ENCODE data around the gene NEMP2. TPM values are rescaled to one million over a fixed set of nuclear protein-coding genes. Genes with fewer than 3 reads are reported as not detected.

NEMP2 gene
- total RNA-seq, 1 donor from 2014 or later, result 3.8 TPM

DNA sequence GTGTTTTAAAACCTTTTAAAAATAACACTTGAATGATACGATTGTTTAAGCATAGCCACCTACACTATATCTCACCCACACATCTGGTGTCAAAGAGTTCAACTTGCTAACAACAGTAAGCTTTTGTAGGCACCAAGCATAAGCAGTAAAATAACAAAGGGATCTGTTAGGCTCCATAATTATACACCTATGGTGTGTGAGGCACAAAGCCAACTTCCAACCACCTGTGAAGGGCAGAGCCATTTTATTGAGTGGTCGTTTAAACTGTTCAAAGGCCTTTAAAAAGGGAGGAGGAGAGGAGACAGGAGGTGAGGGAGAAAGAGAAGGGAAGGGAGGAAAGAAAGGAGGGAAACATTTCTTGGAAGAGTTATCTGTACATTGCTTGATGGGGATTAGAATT is 27.9 kb downstream of the NEMP2 start:
- Histone ChIP-seq H3K27me3 (ENCODE audit: control insufficient read depth, insufficient read depth, low read length) (no peaks in the 10 kb centered on the region), H3K36me3 (ENCODE audit: control insufficient read depth, insufficient read depth, low read length) (no peaks in the 10 kb centered on the region), H3K4me3 (ENCODE audit: low read depth, low read length) (no peak overlapping the region)
- DNase-seq (ENCODE audit: low read depth), result no peak
- TF ChIP-seq, protein P1, sequence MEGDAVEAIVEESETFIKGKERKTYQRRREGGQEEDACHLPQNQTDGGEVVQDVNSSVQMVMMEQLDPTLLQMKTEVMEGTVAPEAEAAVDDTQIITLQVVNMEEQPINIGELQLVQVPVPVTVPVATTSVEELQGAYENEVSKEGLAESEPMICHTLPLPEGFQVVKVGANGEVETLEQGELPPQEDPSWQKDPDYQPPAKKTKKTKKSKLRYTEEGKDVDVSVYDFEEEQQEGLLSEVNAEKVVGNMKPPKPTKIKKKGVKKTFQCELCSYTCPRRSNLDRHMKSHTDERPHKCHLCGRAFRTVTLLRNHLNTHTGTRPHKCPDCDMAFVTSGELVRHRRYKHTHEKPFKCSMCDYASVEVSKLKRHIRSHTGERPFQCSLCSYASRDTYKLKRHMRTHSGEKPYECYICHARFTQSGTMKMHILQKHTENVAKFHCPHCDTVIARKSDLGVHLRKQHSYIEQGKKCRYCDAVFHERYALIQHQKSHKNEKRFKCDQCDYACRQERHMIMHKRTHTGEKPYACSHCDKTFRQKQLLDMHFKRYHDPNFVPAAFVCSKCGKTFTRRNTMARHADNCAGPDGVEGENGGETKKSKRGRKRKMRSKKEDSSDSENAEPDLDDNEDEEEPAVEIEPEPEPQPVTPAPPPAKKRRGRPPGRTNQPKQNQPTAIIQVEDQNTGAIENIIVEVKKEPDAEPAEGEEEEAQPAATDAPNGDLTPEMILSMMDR (IDR thresholded peaks at IDR 0.05; ENCODE audit: insufficient read depth, low read length, poor library complexity, severe bottlenecking), result no peak

DNA sequence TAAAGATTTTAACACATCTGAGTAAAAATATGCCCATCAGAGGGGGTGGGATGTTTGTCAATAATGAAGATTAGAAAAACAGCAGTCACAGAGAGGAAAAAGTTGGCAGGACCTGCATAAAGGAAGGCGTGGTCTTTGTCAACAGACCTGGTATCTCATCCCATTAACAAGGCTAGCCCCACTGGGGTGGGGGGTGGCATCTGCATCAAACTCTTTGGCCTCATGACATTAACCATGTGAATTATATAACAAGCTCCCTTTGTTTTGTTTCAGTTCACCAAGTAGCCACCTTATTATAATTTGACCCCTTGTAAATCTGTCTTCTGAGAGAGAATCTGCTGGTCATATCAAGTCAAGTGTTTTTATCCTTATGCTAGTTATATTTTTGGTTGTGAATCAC is 28.8 kb downstream of the NEMP2 start:
- Histone ChIP-seq H3K36me3 (ENCODE audit: control insufficient read depth, insufficient read depth, low read length) (no peaks in the 10 kb centered on the region), H3K27me3 (ENCODE audit: control insufficient read depth, insufficient read depth, low read length) (no peaks in the 10 kb centered on the region), H3K4me3 (ENCODE audit: low read depth, low read length) (no peak overlapping the region)
- no peak for DNase-seq (ENCODE audit: low read depth)
- TF ChIP-seq, protein P1 (IDR thresholded peaks at IDR 0.05; ENCODE audit: insufficient read depth, low read length, poor library complexity, severe bottlenecking), result no peak

DNA sequence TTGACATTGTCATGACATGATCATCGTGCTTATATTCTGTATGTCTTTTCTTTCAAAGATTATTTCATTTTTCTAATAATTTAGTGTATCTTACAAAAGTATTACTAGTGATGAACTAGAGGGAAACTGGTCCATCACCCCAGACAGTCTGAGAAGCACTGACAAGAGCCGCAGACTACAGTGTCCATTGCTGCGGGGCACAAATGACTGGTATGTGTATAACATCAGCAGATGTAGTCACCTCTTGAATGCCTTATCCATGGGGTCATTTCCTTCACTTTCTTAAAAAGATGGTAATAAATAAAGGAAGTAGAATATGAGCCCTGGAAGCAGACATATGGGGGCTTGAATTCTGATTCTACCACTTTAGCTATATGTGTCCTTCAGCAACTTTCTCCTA is 29.6 kb downstream of the NEMP2 start:
- DNase-seq (ENCODE audit: low read depth), result no peak
- TF ChIP-seq, protein P1 (IDR thresholded peaks at IDR 0.05; ENCODE audit: insufficient read depth, low read length, poor library complexity, severe bottlenecking), result no peak
- Histone ChIP-seq H3K4me3 (ENCODE audit: low read depth, low read length) (no peak overlapping the region), H3K27me3 (ENCODE audit: control insufficient read depth, insufficient read depth, low read length) (no peaks in the 10 kb centered on the region), H3K36me3 (ENCODE audit: control insufficient read depth, insufficient read depth, low read length) (no peaks in the 10 kb centered on the region)

DNA sequence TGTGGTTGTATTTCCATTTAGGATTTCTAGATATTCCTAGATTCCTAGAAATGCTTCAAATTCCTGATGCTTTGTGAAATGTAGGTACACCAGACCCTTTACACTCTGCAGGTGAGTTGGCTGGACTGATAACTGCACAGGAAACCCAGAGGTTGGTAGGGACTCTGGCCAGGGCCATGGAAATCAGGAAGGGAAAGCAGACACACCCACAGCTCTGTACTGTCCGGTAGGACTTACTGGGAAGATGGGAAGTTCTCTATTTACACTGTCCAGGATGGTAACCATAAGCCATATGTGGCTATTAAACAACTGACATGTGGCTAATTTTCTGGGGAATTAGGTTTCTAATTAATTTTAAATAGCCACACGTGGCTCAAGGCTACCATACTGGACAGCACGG is 31.4 kb downstream of the NEMP2 start:
- H3K27me3 ChIP-seq (ENCODE audit: control insufficient read depth, insufficient read depth, low read length), result no peaks in the 10 kb centered on the region
- no peak overlapping the region for H3K4me3 ChIP-seq (ENCODE audit: low read depth, low read length)
- TF ChIP-seq, protein P1 (IDR thresholded peaks at IDR 0.05; ENCODE audit: insufficient read depth, low read length, poor library complexity, severe bottlenecking), result no peak
- no peak for DNase-seq (ENCODE audit: low read depth)
- H3K36me3 ChIP-seq (ENCODE audit: control insufficient read depth, insufficient read depth, low read length), result no peaks in the 10 kb centered on the region

DNA sequence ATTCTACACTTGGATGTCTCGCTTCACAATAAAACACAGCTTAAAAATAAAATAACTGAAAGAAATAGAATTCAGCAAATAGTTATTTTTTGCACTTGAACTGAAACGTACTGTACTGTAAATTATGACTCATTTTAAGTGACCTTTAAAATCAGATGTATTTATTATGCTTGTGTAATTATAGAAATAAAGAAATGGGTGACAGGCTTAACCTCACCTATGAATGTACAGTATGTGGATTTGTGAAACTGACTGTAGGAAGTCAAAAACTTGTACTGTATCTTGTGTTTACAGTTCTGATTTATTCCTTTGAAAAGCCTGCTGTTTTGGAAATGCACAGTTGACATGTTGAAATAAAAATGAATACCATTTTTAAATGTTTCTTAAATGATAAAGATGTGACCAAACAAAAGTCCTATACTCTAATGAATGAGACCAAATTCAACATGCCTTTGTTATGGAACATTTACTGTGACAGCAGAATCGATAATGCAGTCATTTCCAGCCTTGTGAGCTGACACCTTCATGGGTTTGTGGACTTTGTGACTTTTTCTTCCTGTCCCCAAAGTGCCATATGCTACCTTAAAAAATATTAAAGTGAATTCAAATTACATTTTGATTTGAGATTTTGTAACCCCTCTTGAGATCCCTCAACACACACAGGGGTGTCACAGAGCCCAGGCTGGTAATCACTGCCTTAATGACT is 32.7 kb downstream of the NEMP2 start:
- no peaks in the 10 kb centered on the region for H3K36me3 ChIP-seq (ENCODE audit: control insufficient read depth, insufficient read depth, low read length)
- H3K27me3 ChIP-seq (ENCODE audit: control insufficient read depth, insufficient read depth, low read length), result no peaks in the 10 kb centered on the region
- H3K4me3 ChIP-seq (ENCODE audit: low read depth, low read length), result no peak overlapping the region
- TF ChIP-seq, protein P1 (IDR thresholded peaks at IDR 0.05; ENCODE audit: insufficient read depth, low read length, poor library complexity, severe bottlenecking), result no peak
- DNase-seq (ENCODE audit: low read depth), result no peak

DNA sequence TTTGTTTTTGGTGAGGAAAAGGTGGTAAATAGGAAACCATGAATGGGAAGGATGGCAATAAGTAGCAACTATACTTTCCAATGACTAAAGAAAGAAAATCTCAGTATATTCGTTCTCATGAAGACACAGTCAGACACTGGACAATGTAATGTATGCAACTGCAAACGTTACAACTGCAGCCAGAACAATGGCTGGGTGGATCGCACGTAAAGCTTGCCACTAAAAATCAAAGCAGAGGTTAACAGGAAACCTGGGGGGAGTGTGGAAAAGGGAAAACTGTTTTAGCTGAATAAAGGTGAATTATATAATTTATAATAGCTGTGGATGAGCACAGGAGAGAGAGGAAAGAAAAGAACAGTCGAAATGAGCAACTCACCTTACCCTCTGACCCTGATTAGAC is 33.3 kb downstream of the NEMP2 start:
- Histone ChIP-seq H3K36me3 (ENCODE audit: control insufficient read depth, insufficient read depth, low read length) (no peaks in the 10 kb centered on the region), H3K4me3 (ENCODE audit: low read depth, low read length) (no peak overlapping the region), H3K27me3 (ENCODE audit: control insufficient read depth, insufficient read depth, low read length) (no peaks in the 10 kb centered on the region)
- no peak for DNase-seq (ENCODE audit: low read depth)
- TF ChIP-seq, protein P1 (IDR thresholded peaks at IDR 0.05; ENCODE audit: insufficient read depth, low read length, poor library complexity, severe bottlenecking), result no peak

Measured in kidney epithelial cell (primary cell).